CD4-positive, alpha-beta T cell treated with Interleukin-6 for 4 hours (primary cell): ENCODE results near the gene TCP11X2.
"Not testable (repeated sequence)": the region's sequence is repeated elsewhere in the genome, so short reads cannot be mapped to it uniquely, and the experiment has no call there.

Experiments
- DNase-seq: peaks from one replicate; pipeline ENCODE4 v3.0.0-alpha.2; 2020; ENCODE audit warnings: mixed read lengths

The TCP11X2 gene

GRCh38 chrX:102471762-102472220 lies at the start of gene TCP11X2:
TCP11X2 (minus strand) TSS chrX:102471812.
- not testable (repeated sequence) for DNase-seq

- no peak for DNase-seq
These were observed 45.7 kb upstream of the TCP11X2 start for GRCh38 chrX:102517326-102517725.

GRCh38 chrX:102515975-102516941 lies 44.6 kb upstream of the TCP11X2 start, which contains the start of gene TMSB15A:
TMSB15A (minus strand) TSS chrX:102516739.
- peak; percentile 69 for DNase-seq

- no peak for DNase-seq
These were observed 42.9 kb upstream of the TCP11X2 start for GRCh38 chrX:102514536-102514935.

GRCh38 chrX:102498732-102499131 lies 27.1 kb upstream of the TCP11X2 start:
- DNase-seq, result no peak

GRCh38 chrX:102491766-102492165 lies 20.2 kb upstream of the TCP11X2 start:
- DNase-seq, result no peak

- not testable (repeated sequence) for DNase-seq
These were observed 7.2 kb upstream of the TCP11X2 start for GRCh38 chrX:102478765-102479164.

GRCh38 chrX:102470215-102470614 lies 1.4 kb downstream of the TCP11X2 start:
- DNase-seq, result not testable (repeated sequence)

- DNase-seq, result not testable (repeated sequence)
These were observed 13.0 kb downstream of the TCP11X2 start for GRCh38 chrX:102458615-102459014.

- not testable (repeated sequence) for DNase-seq
These were observed 31.7 kb downstream of the TCP11X2 start, which contains the start of gene NXF2B for GRCh38 chrX:102439908-102440307. NXF2B (minus strand) TSS chrX:102440008; CDS start chrX:102380036, 59,972 bp downstream.

GRCh38 chrX:102414493-102414892 lies 57.1 kb downstream of the TCP11X2 start:
- not testable (repeated sequence) for DNase-seq
